HepG2 (cell line): ENCODE data around the gene ZNF234. TPM values are rescaled to one million over a fixed set of nuclear protein-coding genes. Genes with fewer than 3 reads are reported as not detected.
A peak's percentile ranks its signal among the peaks of the same experiment; 100 is the strongest.

Source experiments
- ASH2L ChIP-seq: fragments of 300-600, 200-600 bp; sonication (generic); IDR thresholded peaks from 2 replicates; pipeline ENCODE4 v1.7.0; 2017; ENCODE audit warnings: low read depth, mild to moderate bottlenecking, moderate library complexity, mixed read lengths, low read length; ENCODE audit not compliant: insufficient read length
- CCDC6 ChIP-seq: sonication (generic); formaldehyde crosslinking; IDR thresholded peaks from 2 replicates; pipeline ENCODE4 v1.8.1; 2022; ENCODE audit warnings: mild to moderate bottlenecking, missing genetic modification reagents, moderate library complexity
- ELF3 ChIP-seq: IDR thresholded peaks from 2 replicates; pipeline ENCODE4 v1.6.1; 2016; ENCODE audit warnings: missing genetic modification reagents, missing compliant biosample characterization
- HNRNPH1 ChIP-seq: fragments of 200-400 bp; formaldehyde crosslinking; optimal IDR thresholded peaks from 2 replicates; pipeline ENCODE3; 2017; ENCODE audit warnings: mild to moderate bottlenecking, low read depth, low read length
- HOMEZ ChIP-seq: IDR thresholded peaks from 2 replicates; pipeline ENCODE4 v1.6.1; 2016; ENCODE audit warnings: low read depth
- ISL2 ChIP-seq: sonication (generic); formaldehyde crosslinking; IDR thresholded peaks from 2 replicates; pipeline ENCODE4 v1.5.0; 2020; ENCODE audit warnings: missing genetic modification reagents
- MED13 ChIP-seq: sonication (generic); formaldehyde crosslinking; IDR thresholded peaks from 2 replicates; pipeline ENCODE4 v1.5.0; 2020; ENCODE audit warnings: missing genetic modification reagents
- MTA3 ChIP-seq: sonication (generic); formaldehyde crosslinking; IDR thresholded peaks from 2 replicates; pipeline ENCODE4 v1.4.0; 2020; ENCODE audit warnings: missing genetic modification reagents
- MXI1 ChIP-seq: IDR thresholded peaks from 3 replicates; pipeline ENCODE4 v1.6.1; 2012; ENCODE audit warnings: low read depth, low read length, inconsistent platforms, borderline replicate concordance
- NR2C2 ChIP-seq: sonication (generic); formaldehyde crosslinking; IDR thresholded peaks from 2 replicates; pipeline ENCODE4 v1.4.0; 2020; ENCODE audit warnings: missing genetic modification reagents, mild to moderate bottlenecking, moderate library complexity, borderline replicate concordance
- PHF8 ChIP-seq: sonication (generic); formaldehyde crosslinking; IDR thresholded peaks from 2 replicates; pipeline ENCODE4 v1.5.0; 2020; ENCODE audit warnings: missing genetic modification reagents
- SAP130 ChIP-seq: IDR thresholded peaks from 2 replicates; pipeline ENCODE4 v1.6.1; 2016; ENCODE audit warnings: low read depth
- SP5 ChIP-seq: IDR thresholded peaks from 2 replicates; pipeline ENCODE4 v1.6.1; 2016; ENCODE audit warnings: low read depth, borderline replicate concordance
- TAF15 ChIP-seq: fragments of 200-400 bp; formaldehyde crosslinking; IDR thresholded peaks from one replicate; pipeline ENCODE4 v1.6.1; 2018; ENCODE audit warnings: mild to moderate bottlenecking, low read depth, low read length; ENCODE audit not compliant: poor library complexity, severe bottlenecking
- ZNF260 ChIP-seq: sonication (generic); formaldehyde crosslinking; IDR thresholded peaks from 2 replicates; pipeline ENCODE4 v1.4.0; 2020; ENCODE audit warnings: missing genetic modification reagents, low read depth, mild to moderate bottlenecking, borderline replicate concordance
- ZNF33A ChIP-seq: sonication (generic); formaldehyde crosslinking; IDR thresholded peaks from 2 replicates; pipeline ENCODE4 v1.5.1; 2020; ENCODE audit warnings: missing genetic modification reagents, mild to moderate bottlenecking, moderate library complexity, borderline replicate concordance
- ZNF510 ChIP-seq: sonication (generic); formaldehyde crosslinking; IDR thresholded peaks from 2 replicates; pipeline ENCODE4 v1.4.0; 2020; ENCODE audit warnings: low read depth, mild to moderate bottlenecking, missing genetic modification reagents
- ZNF619 ChIP-seq: sonication (generic); formaldehyde crosslinking; IDR thresholded peaks from 2 replicates; pipeline ENCODE4 v1.4.0; 2020; ENCODE audit warnings: mild to moderate bottlenecking, missing genetic modification reagents
- ZNF678 ChIP-seq: sonication (generic); formaldehyde crosslinking; IDR thresholded peaks from 2 replicates; pipeline ENCODE4 v1.4.0; 2020; ENCODE audit warnings: mild to moderate bottlenecking, missing genetic modification reagents
- ZNF710 ChIP-seq: sonication (generic); formaldehyde crosslinking; IDR thresholded peaks from 2 replicates; pipeline ENCODE4 v1.5.0; 2020; ENCODE audit warnings: mild to moderate bottlenecking, missing genetic modification reagents, borderline replicate concordance
- ZNF740 ChIP-seq: sonication (generic); formaldehyde crosslinking; IDR thresholded peaks from 2 replicates; pipeline ENCODE4 v1.4.0; 2020; ENCODE audit warnings: missing genetic modification reagents
- ZNF879 ChIP-seq: sonication (generic); formaldehyde crosslinking; IDR thresholded peaks from 2 replicates; pipeline ENCODE4 v1.8.1; 2023; ENCODE audit warnings: missing genetic modification reagents
- ZSCAN22 ChIP-seq: sonication (generic); formaldehyde crosslinking; IDR thresholded peaks from 2 replicates; pipeline ENCODE4 v1.4.0; 2020; ENCODE audit warnings: mild to moderate bottlenecking, missing genetic modification reagents
- ZSCAN9 ChIP-seq: IDR thresholded peaks from 2 replicates; pipeline ENCODE4 v1.6.1; 2016; ENCODE audit warnings: borderline replicate concordance
- ZZZ3 ChIP-seq: sonication (generic); formaldehyde crosslinking; IDR thresholded peaks from 2 replicates; pipeline ENCODE4 v1.4.0; 2020; ENCODE audit warnings: missing genetic modification reagents, mild to moderate bottlenecking, borderline replicate concordance
- polyA plus RNA-seq, 8 experiments: library from polyadenylated mRNA; depleted of rRNA in 3 of 8; stranded (reverse) in 7 of 8; unstranded in 1 of 8; fragments of >200 nt; fragmentation: Illumina TruSeq in 4 of 8; extraction: Trizol in 4 of 8; gene quantifications; 2 replicates each; pipeline versions ENCODE4 v1.2.1 to v1.2.3, GENCODE V29; 2011 to 2016; ENCODE audit warnings: low read depth in 4 of 8, missing spikeins in 1 of 8, mixed read lengths in 1 of 8; ENCODE audit not compliant: insufficient read depth in 1 of 8
- total RNA-seq, 5 experiments: library from RNA; depleted of rRNA; stranded (reverse); fragments of >200 nt; fragmentation: Illumina TruSeq; extraction: Trizol; gene quantifications; 2 replicates each; pipeline ENCODE4 v1.2.3, GENCODE V29; 2016; ENCODE audit warnings: low read depth in 1 of 5
- TF ChIP-seq, protein P1 (sequence below): sonication (generic); formaldehyde crosslinking; IDR thresholded peaks from 2 replicates; pipeline ENCODE4 v1.5.1; 2020; ENCODE audit warnings: mild to moderate bottlenecking, missing genetic modification reagents, borderline replicate concordance

ZNF234 gene
- total and polyA plus RNA-seq, 2 of the 13 experiments (the other 11 are each of a cell fraction or from before 2014, with no cell fraction given), result 3.5 to 11.2 TPM

- TF ChIP-seq ASH2L (peak; percentile 69), HNRNPH1 (no peak), ZNF710 (CRISPR knock-in tag) (no peak), ZNF678 (0 out of 2 replicates have a peak, but pooled peaks have one; percentile 9), CCDC6 (CRISPR knock-in tag) (no peak), ZNF510 (CRISPR knock-in tag) (0 out of 2 replicates have a peak, but pooled peaks have one; percentile 47), ZNF619 (CRISPR knock-in tag) (no peak), ZZZ3 (CRISPR knock-in tag) (no peak), NR2C2 (CRISPR knock-in tag) (peak; percentile 94), ZNF740 (CRISPR knock-in tag) (no peak), PHF8 (CRISPR knock-in tag) (peak; percentile 89), ELF3 (CRISPR knock-in tag) (peak; percentile 95), SAP130 (CRISPR knock-in tag) (peak; percentile 98), ISL2 (peak; percentile 43; the same call in 1 of the 2 replicates), ZSCAN9 (no peak), MTA3 (CRISPR knock-in tag) (no peak), ZNF260 (CRISPR knock-in tag) (no peak), MED13 (CRISPR knock-in tag) (no peak), TAF15 (no peak), HOMEZ (CRISPR knock-in tag) (peak; percentile 43; the same call in 1 of the 2 replicates), ZSCAN22 (CRISPR knock-in tag) (no peak), ZNF33A (CRISPR knock-in tag) (no peak), MXI1 (peak; percentile 71; the same call in 1 of the 3 replicates), SP5 (CRISPR knock-in tag) (peak; percentile 44; the same call in 1 of the 2 replicates), ZNF879 (CRISPR knock-in tag) (no peak)
- TF ChIP-seq, protein P1, sequence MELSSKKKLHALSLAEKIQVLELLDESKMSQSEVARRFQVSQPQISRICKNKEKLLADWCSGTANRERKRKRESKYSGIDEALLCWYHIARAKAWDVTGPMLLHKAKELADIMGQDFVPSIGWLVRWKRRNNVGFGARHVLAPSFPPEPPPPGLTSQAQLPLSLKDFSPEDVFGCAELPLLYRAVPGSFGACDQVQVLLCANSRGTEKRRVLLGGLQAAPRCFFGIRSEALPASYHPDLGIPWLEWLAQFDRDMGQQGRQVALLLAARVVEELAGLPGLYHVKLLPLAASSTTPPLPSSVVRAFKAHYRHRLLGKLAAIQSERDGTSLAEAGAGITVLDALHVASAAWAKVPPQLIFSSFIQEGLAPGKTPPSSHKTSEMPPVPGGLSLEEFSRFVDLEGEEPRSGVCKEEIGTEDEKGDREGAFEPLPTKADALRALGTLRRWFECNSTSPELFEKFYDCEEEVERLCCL (CRISPR knock-in tag), result no peak
These were observed 23.5 kb downstream of the ZNF234 start, which contains the start of gene ZNF226 (continued) for GRCh38 chr19:44164673-44165512.
